K562 (cell line): ENCODE measurements around the gene OSCP1.

Experiments
- CTCF ChIP-seq, 3 experiments: IDR thresholded peaks in 2 of 3; conservative IDR thresholded peaks in 1 of 3; 2 replicates each; pipeline ENCODE4 v1.5.1; 2011 to 2012; ENCODE audit warnings: low read length in 3 of 3, mild to moderate bottlenecking in 3 of 3, control low read depth in 2 of 3, improper control_type of control experiment in 1 of 3, inconsistent platforms in 1 of 3, low read depth in 1 of 3, mixed read lengths in 1 of 3, moderate library complexity in 1 of 3; ENCODE audit not compliant: insufficient read depth in 2 of 3
- GATAD2A ChIP-seq: fragments of 450-650 bp; IDR thresholded peaks from 2 replicates; pipeline ENCODE4 v1.6.1; 2017
- HCFC1 ChIP-seq: IDR thresholded peaks from 2 replicates; pipeline ENCODE4 v1.6.1; 2012; ENCODE audit warnings: low read depth, low read length, improper control_type of control experiment
- KLF13 ChIP-seq: fragments of 450-650 bp; IDR thresholded peaks from 2 replicates; pipeline ENCODE4 v1.6.1; 2016; ENCODE audit warnings: missing genetic modification characterization, low read depth, mild to moderate bottlenecking, missing compliant biosample characterization, moderate library complexity, borderline replicate concordance
- PHF8 ChIP-seq: fragments of 200-600 bp; sonication (generic); IDR thresholded peaks from 2 replicates; pipeline ENCODE4 v1.6.1; 2012; ENCODE audit warnings: mixed run types, mild to moderate bottlenecking, inconsistent platforms, low read length, moderate library complexity, borderline replicate concordance
- ZNF24 ChIP-seq: fragments of 450-650 bp; IDR thresholded peaks from 2 replicates; pipeline ENCODE4 v1.6.1; 2016

GRCh38 chr1:36446746-36447145 lies 3.5 kb downstream of the OSCP1 start:
- TF ChIP-seq PHF8: no peak
- no peak for TF ChIP-seq CTCF (IDR thresholded peaks at IDR 0.05 in 2 of 3, conservative IDR thresholded peaks at IDR 0.05 in 1 of 3; ENCODE audit: insufficient read depth in 2 of 3, low read depth in 1 of 3, low read length in 3 of 3)
- no peak for TF ChIP-seq KLF13 (tag)
- TF ChIP-seq GATAD2A: no peak
- TF ChIP-seq HCFC1: no peak
- no peak for TF ChIP-seq ZNF24
